ENCODE results near the gene TIMM23. TPM values are rescaled to one million over a fixed set of nuclear protein-coding genes. Genes with fewer than 3 reads are reported as not detected.

The TIMM23 gene
- total and polyA plus RNA-seq, 2 donors (not counting 3 experiments of a cell fraction or from before 2014, with no cell fraction given): 78.1 to 94.6 TPM

DNA sequence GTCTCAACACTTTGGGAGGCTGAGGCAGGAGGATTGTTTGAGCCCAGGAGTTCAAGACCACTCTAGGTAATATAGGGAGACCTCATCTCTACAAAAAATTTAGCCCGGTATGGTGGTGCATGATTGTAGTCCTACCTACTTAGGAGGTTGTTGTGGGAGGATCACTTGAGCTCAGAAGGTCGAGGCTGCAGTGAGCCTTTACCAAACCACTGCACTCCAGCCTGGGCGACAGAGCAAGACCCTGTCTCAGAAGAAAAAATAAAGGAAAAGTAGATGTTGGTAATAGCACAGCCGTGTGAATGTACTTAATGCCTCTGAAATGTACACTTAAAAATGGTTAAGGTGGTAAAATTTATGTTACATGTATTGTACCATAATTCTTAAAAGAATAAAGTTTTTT, 25.3 kb downstream of the TIMM23 start:
- Histone ChIP-seq H3K4me3 (replicated peaks in 1 of 3; ENCODE audit: insufficient read depth in 1 of 3, low read depth in 1 of 3, low read length in 3 of 3) (no peak overlapping the region), H3K9me3 (replicated peaks; ENCODE audit: control insufficient read depth, insufficient read depth, low read length) (no peaks in the 10 kb centered on the region), H2AFZ (ENCODE audit: low read depth, low read length) (no peak overlapping the region), H3K9ac (replicated peaks; ENCODE audit: extremely low read depth, insufficient read depth, low read length) (no peak overlapping the region), H3K79me2 (ENCODE audit: control insufficient read depth, insufficient read depth, low read length) (peaks cover 3% of the 10 kb centered on the region), H3K9me1 (replicated peaks; ENCODE audit: control insufficient read depth, extremely low read depth, insufficient read depth, low read length) (no peaks in the 10 kb centered on the region), H4K20me1 (replicated peaks; ENCODE audit: control insufficient read depth, extremely low read depth, insufficient read depth, low read length) (peaks cover 2% of the 10 kb centered on the region), H3K4me1 (ENCODE audit: control insufficient read depth, extremely low read depth, insufficient read depth, low read length) (no peaks in the 10 kb centered on the region), H3K36me3 (ENCODE audit: control insufficient read depth in 2 of 2, extremely low read depth in 1 of 2, insufficient read depth in 2 of 2, low read length in 2 of 2) (peaks cover 3 to 4% of the 10 kb centered on the region in 2 experiments), H3K4me2 (ENCODE audit: insufficient read depth, low read length) (no peak overlapping the region), H3K27me3 (ENCODE audit: control insufficient read depth in 2 of 2, insufficient read depth in 2 of 2, low read length in 2 of 2) (no peaks in the 10 kb centered on the region), H3K27ac (ENCODE audit: insufficient read depth, low read depth, low read length) (no peak overlapping the region)
- dilution Hi-C loops (cut with MboI; ENCODE audit: extremely low pct_ligation_motif_present, low sequenced_read_pairs) (no loop called here), intact Hi-C loops (cut with micrococcal nuclease) (no loop called here)
- CTCF ChIA-PET: no interaction called here
- BruUV-seq (replicated peaks): no TSS peak
- POLR2A ChIA-PET: no interaction called here
- no peak for DNase-seq (ENCODE audit: low read depth, low spot score)
- no peak for FAIRE-seq
- no peak for TF ChIP-seq POLR2A (IDR thresholded peaks at IDR 0.05; ENCODE audit: low read depth, low read length)
- TF ChIP-seq JUN (IDR thresholded peaks at IDR 0.05; ENCODE audit: borderline replicate concordance, insufficient read depth, insufficient read length, low read depth): no peak
- TF ChIP-seq, protein P1, sequence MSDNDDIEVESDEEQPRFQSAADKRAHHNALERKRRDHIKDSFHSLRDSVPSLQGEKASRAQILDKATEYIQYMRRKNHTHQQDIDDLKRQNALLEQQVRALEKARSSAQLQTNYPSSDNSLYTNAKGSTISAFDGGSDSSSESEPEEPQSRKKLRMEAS (IDR thresholded peaks at IDR 0.05; ENCODE audit: insufficient read depth, insufficient read length): no peak
- no peak for TF ChIP-seq GATA2 (IDR thresholded peaks at IDR 0.05; ENCODE audit: insufficient read depth, insufficient read length, low read depth, low read length)
- TF ChIP-seq CTCF (IDR thresholded peaks at IDR 0.05; ENCODE audit: extremely low read depth in 1 of 2, insufficient read depth in 1 of 2, low read depth in 1 of 2, low read length in 2 of 2): no peak
- no peak for TF ChIP-seq FOS (IDR thresholded peaks at IDR 0.05; ENCODE audit: borderline replicate concordance, insufficient read depth, low read length)
- TF ChIP-seq POLR2AphosphoS5 (IDR thresholded peaks at IDR 0.05; ENCODE audit: insufficient read depth, low read depth, low read length): no peak
- no peak for TF ChIP-seq MYC (IDR thresholded peaks at IDR 0.05; ENCODE audit: low read depth, low read length)
- no peak for TF ChIP-seq EZH2 (IDR thresholded peaks at IDR 0.05; ENCODE audit: borderline replicate concordance, low read depth, low read length, severe bottlenecking)

Data from endothelial cell of umbilical vein (primary cell).